ENCODE measurements around the gene RPP40.

DNA sequence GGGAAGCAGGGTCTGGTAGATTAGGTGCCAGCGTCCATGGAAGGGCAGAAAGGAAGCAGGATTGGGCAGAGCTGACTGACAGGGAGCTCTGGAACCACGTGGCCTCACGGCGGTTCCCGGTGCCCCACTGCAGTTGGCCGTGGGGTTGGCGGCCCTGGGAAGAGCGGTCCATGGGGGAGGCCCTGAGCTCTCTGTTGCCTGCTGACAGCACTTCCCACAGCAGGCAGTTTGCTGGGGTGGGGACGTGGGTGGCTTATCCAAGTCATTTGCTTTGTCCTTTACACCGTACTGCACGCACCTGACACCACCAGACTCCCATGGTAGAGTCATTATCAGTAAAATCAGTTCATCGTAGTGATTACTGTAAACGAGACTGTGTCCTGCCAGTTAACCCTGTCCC, 56.1 kb downstream of the RPP40 start:
- TF ChIP-seq CTCF (tag by site-specific recombination; IDR thresholded peaks at IDR 0.05) (no peak), WT1 (tag by site-specific recombination; IDR thresholded peaks at IDR 0.05) (no peak), MZF1 (tag by site-specific recombination; IDR thresholded peaks at IDR 0.05; ENCODE audit: borderline replicate concordance) (no peak), RBAK (tag by site-specific recombination; IDR thresholded peaks at IDR 0.05) (no peak), PRDM4 (tag by site-specific recombination; IDR thresholded peaks at IDR 0.05) (no peak), REPIN1 (tag by site-specific recombination; IDR thresholded peaks at IDR 0.05; ENCODE audit: low read depth) (no peak), ZNF416 (tag by site-specific recombination; IDR thresholded peaks at IDR 0.05) (no peak)
- TF ChIP-seq, protein P1, sequence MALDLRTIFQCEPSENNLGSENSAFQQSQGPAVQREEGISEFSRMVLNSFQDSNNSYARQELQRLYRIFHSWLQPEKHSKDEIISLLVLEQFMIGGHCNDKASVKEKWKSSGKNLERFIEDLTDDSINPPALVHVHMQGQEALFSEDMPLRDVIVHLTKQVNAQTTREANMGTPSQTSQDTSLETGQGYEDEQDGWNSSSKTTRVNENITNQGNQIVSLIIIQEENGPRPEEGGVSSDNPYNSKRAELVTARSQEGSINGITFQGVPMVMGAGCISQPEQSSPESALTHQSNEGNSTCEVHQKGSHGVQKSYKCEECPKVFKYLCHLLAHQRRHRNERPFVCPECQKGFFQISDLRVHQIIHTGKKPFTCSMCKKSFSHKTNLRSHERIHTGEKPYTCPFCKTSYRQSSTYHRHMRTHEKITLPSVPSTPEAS (tag by site-specific recombination; IDR thresholded peaks at IDR 0.05) = no peak
- TF ChIP-seq, protein P2, sequence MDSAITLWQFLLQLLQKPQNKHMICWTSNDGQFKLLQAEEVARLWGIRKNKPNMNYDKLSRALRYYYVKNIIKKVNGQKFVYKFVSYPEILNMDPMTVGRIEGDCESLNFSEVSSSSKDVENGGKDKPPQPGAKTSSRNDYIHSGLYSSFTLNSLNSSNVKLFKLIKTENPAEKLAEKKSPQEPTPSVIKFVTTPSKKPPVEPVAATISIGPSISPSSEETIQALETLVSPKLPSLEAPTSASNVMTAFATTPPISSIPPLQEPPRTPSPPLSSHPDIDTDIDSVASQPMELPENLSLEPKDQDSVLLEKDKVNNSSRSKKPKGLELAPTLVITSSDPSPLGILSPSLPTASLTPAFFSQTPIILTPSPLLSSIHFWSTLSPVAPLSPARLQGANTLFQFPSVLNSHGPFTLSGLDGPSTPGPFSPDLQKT (IDR thresholded peaks at IDR 0.05; ENCODE audit: borderline replicate concordance, low read depth, low read length) = no peak
- TF ChIP-seq, protein P3, sequence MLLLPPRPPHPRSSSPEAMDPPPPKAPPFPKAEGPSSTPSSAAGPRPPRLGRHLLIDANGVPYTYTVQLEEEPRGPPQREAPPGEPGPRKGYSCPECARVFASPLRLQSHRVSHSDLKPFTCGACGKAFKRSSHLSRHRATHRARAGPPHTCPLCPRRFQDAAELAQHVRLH (tag by site-specific recombination; IDR thresholded peaks at IDR 0.05) = no peak
